ENCODE measurements around the gene SHANK1.

SHANK1 gene

DNA sequence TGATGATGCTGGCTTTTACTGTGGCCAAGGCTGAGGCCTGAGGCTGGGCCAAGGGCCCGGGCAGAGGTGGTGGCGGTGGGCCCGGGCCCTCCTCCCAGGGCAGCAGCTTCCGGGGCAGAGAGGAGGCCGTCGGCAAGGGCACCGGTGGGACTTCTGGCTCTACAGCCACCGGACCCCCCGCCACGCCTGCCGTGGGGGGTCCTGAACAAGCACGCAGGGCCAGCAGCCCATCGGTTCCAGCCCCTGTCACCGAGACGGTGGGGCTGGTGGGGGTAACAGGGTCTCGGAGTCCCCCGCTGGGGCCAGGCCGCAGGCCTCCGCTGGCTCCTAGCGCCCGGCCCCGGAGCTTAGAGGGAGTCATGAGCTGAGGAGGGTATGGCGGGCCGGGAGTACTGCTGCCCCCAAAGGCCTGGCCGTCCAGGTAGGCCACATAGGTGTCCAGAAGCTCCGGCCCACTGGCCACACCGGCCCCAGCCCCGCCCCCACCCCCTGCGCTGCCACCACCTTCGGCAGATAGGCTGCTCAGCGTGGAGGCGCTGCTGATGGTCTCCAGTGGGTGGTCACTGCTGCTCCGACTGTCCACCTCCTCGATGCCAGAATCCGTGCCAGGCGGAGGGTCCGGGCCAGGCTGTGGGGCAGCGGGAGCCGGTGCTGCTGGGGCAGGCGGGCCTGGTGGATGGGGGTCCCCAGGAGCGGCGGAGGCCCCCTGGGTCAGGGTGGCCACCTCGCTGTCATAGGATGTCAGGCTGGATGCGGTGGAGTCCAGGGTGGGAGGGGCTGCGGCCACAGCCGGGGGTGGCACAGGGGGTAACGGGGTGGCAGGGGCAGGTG is 53.0 kb downstream of the SHANK1 start:
- ATAC-seq (ENCODE audit: low read depth) (no peak), DNase-seq (ENCODE audit: low spot score) (no peak)
- no peak overlapping the region for H3K27ac ChIP-seq (ENCODE audit: poor library complexity, severe bottlenecking)
- H3K27me3 ChIP-seq (ENCODE audit: insufficient read depth, poor library complexity, severe bottlenecking), result peaks cover 68% of the 10 kb centered on the region
- H3K36me3 ChIP-seq (ENCODE audit: low read depth), result no peaks in the 10 kb centered on the region
- H3K4me3 ChIP-seq (ENCODE audit: severe bottlenecking), result no peak overlapping the region
- H3K9me3 ChIP-seq (ENCODE audit: severe bottlenecking), result peaks cover 3% of the 10 kb centered on the region
- no peaks in the 10 kb centered on the region for H3K4me1 ChIP-seq (ENCODE audit: insufficient read depth, poor library complexity, severe bottlenecking)
- TF ChIP-seq, protein P1, sequence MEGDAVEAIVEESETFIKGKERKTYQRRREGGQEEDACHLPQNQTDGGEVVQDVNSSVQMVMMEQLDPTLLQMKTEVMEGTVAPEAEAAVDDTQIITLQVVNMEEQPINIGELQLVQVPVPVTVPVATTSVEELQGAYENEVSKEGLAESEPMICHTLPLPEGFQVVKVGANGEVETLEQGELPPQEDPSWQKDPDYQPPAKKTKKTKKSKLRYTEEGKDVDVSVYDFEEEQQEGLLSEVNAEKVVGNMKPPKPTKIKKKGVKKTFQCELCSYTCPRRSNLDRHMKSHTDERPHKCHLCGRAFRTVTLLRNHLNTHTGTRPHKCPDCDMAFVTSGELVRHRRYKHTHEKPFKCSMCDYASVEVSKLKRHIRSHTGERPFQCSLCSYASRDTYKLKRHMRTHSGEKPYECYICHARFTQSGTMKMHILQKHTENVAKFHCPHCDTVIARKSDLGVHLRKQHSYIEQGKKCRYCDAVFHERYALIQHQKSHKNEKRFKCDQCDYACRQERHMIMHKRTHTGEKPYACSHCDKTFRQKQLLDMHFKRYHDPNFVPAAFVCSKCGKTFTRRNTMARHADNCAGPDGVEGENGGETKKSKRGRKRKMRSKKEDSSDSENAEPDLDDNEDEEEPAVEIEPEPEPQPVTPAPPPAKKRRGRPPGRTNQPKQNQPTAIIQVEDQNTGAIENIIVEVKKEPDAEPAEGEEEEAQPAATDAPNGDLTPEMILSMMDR (IDR thresholded peaks at IDR 0.05; ENCODE audit: poor library complexity, severe bottlenecking), result no peak

DNA sequence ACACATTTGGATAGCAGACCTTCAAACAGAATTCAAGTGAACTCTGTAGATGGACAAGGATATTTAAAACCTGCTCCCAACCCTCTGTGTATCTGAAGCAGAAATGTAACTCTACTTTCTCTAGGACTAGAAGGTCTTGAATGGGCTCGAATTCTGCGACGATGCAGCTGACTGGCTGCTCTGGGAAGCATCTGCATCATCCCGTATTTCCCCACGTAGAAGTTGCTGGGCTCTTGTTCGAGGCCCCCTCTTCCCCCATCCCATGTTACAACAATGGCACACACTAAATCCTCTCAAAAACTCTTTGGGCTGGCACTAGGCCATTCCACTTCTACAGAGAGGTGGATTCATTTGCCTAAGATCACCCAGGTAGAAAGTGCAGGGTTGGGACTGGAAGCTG is 55.4 kb downstream of the SHANK1 start:
- H3K36me3 ChIP-seq (ENCODE audit: low read depth), result no peaks in the 10 kb centered on the region
- H3K4me3 ChIP-seq (ENCODE audit: severe bottlenecking), result no peak overlapping the region
- DNase-seq (ENCODE audit: low spot score), result no peak
- TF ChIP-seq, protein P1 (IDR thresholded peaks at IDR 0.05; ENCODE audit: poor library complexity, severe bottlenecking), result no peak
- H3K27ac ChIP-seq (ENCODE audit: poor library complexity, severe bottlenecking), result no peak overlapping the region
- H3K27me3 ChIP-seq (ENCODE audit: insufficient read depth, poor library complexity, severe bottlenecking), result peaks cover 61% of the 10 kb centered on the region
- no peak for ATAC-seq (ENCODE audit: low read depth)
- H3K4me1 ChIP-seq (ENCODE audit: insufficient read depth, poor library complexity, severe bottlenecking), result no peaks in the 10 kb centered on the region
- peaks cover 3% of the 10 kb centered on the region for H3K9me3 ChIP-seq (ENCODE audit: severe bottlenecking)

DNA sequence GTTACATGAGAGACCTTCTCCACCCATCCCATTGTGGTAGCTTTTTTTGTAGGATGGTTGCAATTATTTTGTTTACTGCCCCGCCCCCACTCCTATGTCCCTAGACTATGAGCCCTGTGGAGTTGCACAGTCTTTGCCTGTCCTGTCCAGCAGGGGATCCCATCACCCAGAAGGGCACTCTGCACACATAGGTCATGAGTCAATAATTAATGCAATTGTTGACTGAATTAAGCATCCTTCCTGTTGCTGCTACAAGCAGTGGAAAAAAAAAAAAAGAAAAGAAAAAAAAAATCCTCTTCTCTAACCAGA is 56.2 kb downstream of the SHANK1 start:
- Histone ChIP-seq H3K4me3 (ENCODE audit: severe bottlenecking) (no peak overlapping the region), H3K36me3 (ENCODE audit: low read depth) (no peaks in the 10 kb centered on the region), H3K4me1 (ENCODE audit: insufficient read depth, poor library complexity, severe bottlenecking) (no peaks in the 10 kb centered on the region), H3K9me3 (ENCODE audit: severe bottlenecking) (peaks cover 3% of the 10 kb centered on the region), H3K27me3 (ENCODE audit: insufficient read depth, poor library complexity, severe bottlenecking) (peaks cover 58% of the 10 kb centered on the region), H3K27ac (ENCODE audit: poor library complexity, severe bottlenecking) (no peak overlapping the region)
- TF ChIP-seq, protein P1 (IDR thresholded peaks at IDR 0.05; ENCODE audit: poor library complexity, severe bottlenecking), result no peak
- DNase-seq (ENCODE audit: low spot score), result no peak
- no peak for ATAC-seq (ENCODE audit: low read depth)

DNA sequence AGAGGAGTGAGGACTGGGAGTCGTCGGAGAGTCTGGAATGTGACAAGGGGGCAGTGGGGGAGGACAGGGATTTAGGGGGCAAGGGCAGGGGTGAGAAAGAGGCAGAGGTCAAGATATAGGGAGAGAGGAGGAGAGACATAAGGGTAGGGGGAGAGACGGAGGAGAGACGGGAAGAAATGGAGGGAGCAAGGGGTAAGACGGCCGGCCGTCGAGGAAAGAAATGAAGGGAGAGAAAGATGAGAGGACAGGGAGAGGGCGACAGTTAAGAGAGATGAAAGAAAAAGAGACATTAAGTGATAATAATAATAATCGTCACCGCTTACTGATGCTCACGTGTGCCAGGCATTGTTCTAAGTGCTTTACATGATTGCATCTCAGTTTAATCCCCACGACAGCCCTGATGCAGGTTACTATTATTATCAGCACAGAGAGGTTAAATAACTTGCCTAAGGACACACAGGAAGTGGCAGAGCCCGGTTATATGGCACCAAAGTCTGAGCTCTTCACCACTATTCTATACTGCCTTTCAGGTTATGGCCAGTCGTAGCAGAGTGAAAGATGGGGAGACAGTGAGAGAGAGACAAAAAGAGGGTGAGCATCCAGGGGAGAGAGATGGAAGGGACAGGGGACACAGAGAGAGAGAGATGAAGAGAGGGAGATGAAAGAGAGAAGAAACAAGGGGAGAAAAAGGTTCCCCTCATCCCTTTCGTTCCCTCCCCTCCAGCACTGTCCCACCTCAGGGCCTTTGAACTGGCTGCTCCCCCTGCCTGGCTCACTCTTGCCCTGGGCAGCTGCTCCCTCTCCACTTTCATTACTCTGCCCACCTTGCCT is 56.7 kb downstream of the SHANK1 start:
- Histone ChIP-seq H3K27ac (ENCODE audit: poor library complexity, severe bottlenecking) (no peak overlapping the region), H3K4me1 (ENCODE audit: insufficient read depth, poor library complexity, severe bottlenecking) (no peaks in the 10 kb centered on the region), H3K4me3 (ENCODE audit: severe bottlenecking) (no peak overlapping the region), H3K9me3 (ENCODE audit: severe bottlenecking) (peaks cover 3% of the 10 kb centered on the region), H3K36me3 (ENCODE audit: low read depth) (no peaks in the 10 kb centered on the region), H3K27me3 (ENCODE audit: insufficient read depth, poor library complexity, severe bottlenecking) (peaks cover 56% of the 10 kb centered on the region)
- TF ChIP-seq, protein P1 (IDR thresholded peaks at IDR 0.05; ENCODE audit: poor library complexity, severe bottlenecking), result no peak
- no peak for DNase-seq (ENCODE audit: low spot score)
- ATAC-seq (ENCODE audit: low read depth), result no peak

Measured in RWPE2 (cell line).